GM21723 (cell line): ENCODE results near the gene NOTUM.

ENCODE experiments used
- ATAC-seq: cut with Tn5 transposase; IDR thresholded peaks from one replicate; pipeline ENCODE4 v1.9.1; 2021; ENCODE audit warnings: mild to moderate bottlenecking, moderate library complexity; ENCODE audit not compliant: unreplicated experiment

The NOTUM gene

GRCh38 chr17:81926451-81927151 lies 34.4 kb downstream of the NOTUM start:
- peak; percentile 17 for ATAC-seq

- no peak for ATAC-seq
Observed at GRCh38 chr17:81925860-81926450, 35.0 kb downstream of the NOTUM start.

- no peak for ATAC-seq
Observed at GRCh38 chr17:81924557-81925532, 36.1 kb downstream of the NOTUM start.

- no peak for ATAC-seq
Observed at GRCh38 chr17:81923302-81924260, 37.4 kb downstream of the NOTUM start.

GRCh38 chr17:81922566-81923301 lies 38.3 kb downstream of the NOTUM start:
- no peak for ATAC-seq

GRCh38 chr17:81921996-81922565 lies 38.9 kb downstream of the NOTUM start:
- ATAC-seq: no peak

GRCh38 chr17:81921537-81921862 lies 39.5 kb downstream of the NOTUM start:
- ATAC-seq: no peak

GRCh38 chr17:81920612-81921536 lies 40.1 kb downstream of the NOTUM start:
- ATAC-seq: no peak

GRCh38 chr17:81918832-81919545 lies 42.0 kb downstream of the NOTUM start:
- no peak for ATAC-seq

- peak; percentile 18 for ATAC-seq
Observed at GRCh38 chr17:81918333-81918669, 42.7 kb downstream of the NOTUM start.

- peak; percentile 60 for ATAC-seq
Observed at GRCh38 chr17:81917565-81918332, 43.2 kb downstream of the NOTUM start, which contains the start of gene SIRT7. TSS of gene SIRT7 (minus strand) at chr17:81918176. CDS start at chr17:81918131, 45 bp downstream.

- no peak for ATAC-seq
Observed at GRCh38 chr17:81916234-81917001, 44.6 kb downstream of the NOTUM start.

- no peak for ATAC-seq
Observed at GRCh38 chr17:81915331-81915730, 45.7 kb downstream of the NOTUM start.

- no peak for ATAC-seq
Observed at GRCh38 chr17:81914103-81914850, 46.7 kb downstream of the NOTUM start.

GRCh38 chr17:81913394-81914102 lies 47.4 kb downstream of the NOTUM start:
- no peak for ATAC-seq
